GM08714 (cell line): ENCODE measurements around the gene ADCY2.

Experiments used
- H3K4me3 ChIP-seq: fragments of 200-500 bp; sonication (Bioruptor generic); 2 replicates; pipeline ENCODE4 v1.5.1; 2014; ENCODE audit warnings: mild to moderate bottlenecking, low read length, inconsistent platforms
- ZNF274 ChIP-seq: IDR thresholded peaks from 2 replicates; pipeline ENCODE4 v1.6.1; 2012; ENCODE audit warnings: mild to moderate bottlenecking, low read depth, low read length

Gene ADCY2

DNA sequence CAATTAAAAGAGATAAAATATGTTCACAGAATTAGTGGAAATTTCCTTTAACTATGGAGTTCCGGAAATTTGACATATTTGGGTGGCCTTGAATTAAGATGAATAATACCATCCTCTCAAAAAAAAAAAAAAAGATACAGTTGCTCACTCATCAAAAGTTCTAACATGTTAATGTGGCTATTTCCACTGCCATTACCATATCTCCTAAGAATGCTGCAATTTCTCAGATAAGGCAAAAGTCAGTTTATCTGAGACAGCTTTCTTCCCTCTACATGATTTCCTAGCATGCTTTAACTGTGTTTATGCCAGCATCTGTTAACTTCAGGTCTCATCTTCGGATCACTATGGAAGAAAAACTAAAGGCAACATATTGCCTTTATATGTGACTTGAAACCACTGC, 470.3 kb downstream of the ADCY2 start:
- H3K4me3 ChIP-seq = no peak overlapping the region
- TF ChIP-seq ZNF274 = no peak

- no peak overlapping the region; the same call in 1 of the 2 replicates for H3K4me3 ChIP-seq
- no peak for TF ChIP-seq ZNF274
Measured at GRCh38 chr5:7867260-7867659, 471.3 kb downstream of the ADCY2 start.

DNA sequence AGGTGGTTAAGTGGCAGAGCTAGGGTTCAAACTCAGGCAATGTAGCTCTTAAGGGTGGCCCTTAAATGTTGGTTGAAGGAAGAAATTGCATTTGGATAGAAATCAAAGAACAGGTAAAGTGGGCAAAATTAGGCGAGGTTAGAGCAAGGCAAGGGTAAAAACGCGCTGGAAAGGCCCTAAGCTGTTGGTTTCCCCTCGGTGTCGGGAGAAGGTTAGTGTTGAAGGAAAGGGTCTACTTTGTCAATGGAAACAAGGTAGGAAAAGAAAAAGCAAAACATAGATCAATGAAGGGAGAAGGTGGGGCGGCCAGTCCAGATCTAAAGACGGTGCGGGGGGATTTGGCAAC, 472.5 kb downstream of the ADCY2 start:
- no peak for TF ChIP-seq ZNF274

DNA sequence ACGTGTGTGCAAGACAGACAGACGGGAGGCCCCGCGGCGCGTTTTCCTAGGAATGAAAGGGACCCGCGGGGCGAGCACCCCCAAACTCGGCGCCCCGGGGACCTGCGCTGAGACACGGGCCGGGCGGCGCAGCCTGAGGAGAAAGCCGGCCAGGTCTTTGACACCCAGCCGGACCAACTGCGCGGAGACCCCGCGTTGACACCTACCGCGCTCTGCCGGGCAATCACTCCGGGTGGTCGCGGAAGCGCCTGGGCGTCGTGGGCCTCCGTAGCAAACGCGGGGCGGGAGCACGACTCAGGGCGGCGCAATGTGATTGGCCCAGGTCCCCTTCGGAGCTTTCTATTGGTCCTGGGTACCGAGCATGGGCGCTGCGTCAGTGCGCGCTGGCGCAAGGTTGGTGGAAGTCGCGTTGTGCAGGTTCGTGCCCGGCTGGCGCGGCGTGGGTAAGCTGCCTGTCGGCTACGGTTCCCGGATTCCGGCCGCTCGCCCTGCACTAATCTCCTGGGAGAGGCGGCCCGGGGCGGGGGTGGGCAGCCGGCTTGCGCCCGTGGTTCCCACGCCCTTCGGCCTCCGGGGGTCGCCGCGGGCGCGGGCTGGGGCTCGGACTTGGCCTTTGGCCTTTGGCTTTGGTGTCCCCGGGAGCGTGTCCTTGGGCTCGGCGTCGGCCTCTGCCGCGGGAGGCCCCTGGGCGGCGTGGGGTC, 473.0 kb downstream of the ADCY2 start, which contains the start of the genes FASTKD3 and MTRR:
TSS of gene FASTKD3 (minus strand) at position 259 of the 701 bp plus-strand sequence. CDS start 948 bp downstream, outside the sequence.
TSS of gene MTRR (plus strand) at position 376 of the 701 bp plus-strand sequence. CDS start 1,647 bp downstream, outside the sequence.
- no peak for TF ChIP-seq ZNF274
- H3K4me3 ChIP-seq = peak within 1 kb of the TSS; percentile 95

More for the DNA sequence above, 472.5 kb downstream of the ADCY2 start:
- H3K4me3 ChIP-seq = peak overlapping the region; percentile 95

- H3K4me3 ChIP-seq = peak overlapping the region; percentile 95
- TF ChIP-seq ZNF274 = no peak
Measured at GRCh38 chr5:7869474-7870136, 473.7 kb downstream of the ADCY2 start.

- H3K4me3 ChIP-seq = peak overlapping the region; percentile 12; the same call in 1 of the 2 replicates
- no peak for TF ChIP-seq ZNF274
Measured at GRCh38 chr5:7871653-7872052, 475.7 kb downstream of the ADCY2 start.

- H3K4me3 ChIP-seq = no peak overlapping the region
Measured at GRCh38 chr5:7872517-7873130, 476.7 kb downstream of the ADCY2 start.

DNA sequence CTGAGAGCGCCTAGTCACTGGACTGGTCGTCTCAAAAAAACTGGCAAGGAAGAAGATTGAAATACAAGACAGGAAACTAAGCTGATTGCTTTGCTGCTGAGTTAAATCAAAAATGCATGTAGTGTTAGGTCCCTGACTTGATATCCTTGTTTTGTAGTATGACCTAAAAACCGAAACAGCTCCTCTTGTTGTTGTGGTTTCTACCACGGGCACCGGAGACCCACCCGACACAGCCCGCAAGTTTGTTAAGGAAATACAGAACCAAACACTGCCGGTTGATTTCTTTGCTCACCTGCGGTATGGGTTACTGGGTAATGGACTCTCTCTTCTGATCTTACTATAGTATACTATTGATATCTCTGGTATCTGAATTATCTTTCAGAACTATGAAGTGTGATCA, 477.3 kb downstream of the ADCY2 start:
- TF ChIP-seq ZNF274 = no peak
- H3K4me3 ChIP-seq = no peak overlapping the region

More at GRCh38 chr5:7872517-7873130, 476.7 kb downstream of the ADCY2 start:
- TF ChIP-seq ZNF274 = no peak

DNA sequence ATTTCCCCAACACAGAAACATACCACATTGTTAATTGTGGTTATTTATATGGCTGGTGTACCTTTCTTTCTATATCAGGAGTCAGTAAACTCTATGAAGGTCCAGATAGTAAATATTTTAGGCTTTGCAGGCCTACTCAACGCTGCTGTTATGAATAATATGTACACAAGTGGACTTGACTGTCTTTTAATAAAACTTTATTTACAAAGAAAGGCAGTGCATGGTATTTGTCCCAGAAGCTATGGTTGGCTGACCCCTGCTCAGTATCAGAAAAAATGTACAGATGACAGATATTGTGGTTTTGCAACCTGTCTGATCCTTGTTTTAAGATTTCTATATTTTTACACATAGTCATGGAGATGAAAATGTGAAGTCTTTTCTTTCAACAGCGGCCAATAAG, 478.7 kb downstream of the ADCY2 start:
- no peak overlapping the region for H3K4me3 ChIP-seq
- TF ChIP-seq ZNF274 = no peak

DNA sequence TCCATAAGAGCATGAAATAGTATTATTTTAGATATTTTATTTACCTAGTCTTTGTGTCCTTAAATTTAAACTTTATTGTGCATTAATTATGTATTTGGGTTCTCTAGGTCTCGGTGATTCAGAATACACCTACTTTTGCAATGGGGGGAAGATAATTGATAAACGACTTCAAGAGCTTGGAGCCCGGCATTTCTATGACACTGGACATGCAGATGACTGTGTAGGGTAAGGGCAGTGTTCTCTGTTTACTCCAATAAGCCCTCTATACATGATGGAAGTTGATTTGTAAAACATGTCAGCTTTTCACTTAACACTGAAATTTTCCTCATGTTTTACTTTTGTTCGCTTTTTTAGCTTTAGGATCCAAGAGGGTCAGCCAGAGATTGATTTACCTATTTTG, 479.2 kb downstream of the ADCY2 start:
- H3K4me3 ChIP-seq = no peak overlapping the region
- TF ChIP-seq ZNF274 = no peak

- TF ChIP-seq ZNF274 = no peak
- no peak overlapping the region for H3K4me3 ChIP-seq
Measured at GRCh38 chr5:7876867-7877266, 480.9 kb downstream of the ADCY2 start.

- TF ChIP-seq ZNF274 = no peak
- no peak overlapping the region for H3K4me3 ChIP-seq
Measured at GRCh38 chr5:7877851-7878250, 481.9 kb downstream of the ADCY2 start.

DNA sequence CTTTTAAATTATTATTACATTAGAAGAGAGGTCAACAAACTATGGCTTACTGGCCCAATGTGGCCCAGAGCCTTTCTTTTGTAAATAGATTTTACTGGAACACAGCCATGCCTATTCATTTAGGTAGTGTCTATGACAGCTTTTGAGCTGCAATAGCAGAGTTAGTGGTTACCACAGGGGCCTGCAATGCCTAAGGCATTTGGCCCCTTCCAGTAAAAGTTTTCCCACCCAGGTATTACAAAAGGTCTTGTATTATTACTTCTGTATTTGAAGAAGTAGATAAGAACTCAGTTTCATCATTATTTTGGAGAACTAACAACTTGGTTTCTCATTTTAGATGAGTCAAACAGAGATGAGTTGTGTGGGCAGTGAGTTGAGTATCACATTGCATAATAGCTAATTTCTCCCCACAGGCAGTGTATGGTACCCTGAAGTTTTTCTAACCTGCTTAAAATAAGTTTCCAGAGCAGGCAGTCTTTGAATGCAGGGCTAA, 482.5 kb downstream of the ADCY2 start:
- TF ChIP-seq ZNF274 = no peak
- H3K4me3 ChIP-seq = no peak overlapping the region
